Measurements from ENCODE around the gene RNASE9. TPM values are rescaled to one million over a fixed set of nuclear protein-coding genes. Genes with fewer than 3 reads are reported as not detected.

RNASE9 gene
- total and polyA plus RNA-seq, 4 donors = not detected

GRCh38 chr14:20578784-20579502 is 18.1 kb upstream of the RNASE9 start:
- no peaks in the 10 kb centered on the region for H3K4me1 ChIP-seq (ENCODE audit: control insufficient read depth in 4 of 4, insufficient read depth in 4 of 4, low read length in 3 of 4)
- H3K27me3 ChIP-seq (ENCODE audit: control insufficient read depth in 4 of 4, insufficient read depth in 4 of 4, low read length in 3 of 4) = no peaks in the 10 kb centered on the region
- H3K36me3 ChIP-seq (ENCODE audit: control insufficient read depth in 4 of 4, insufficient read depth in 3 of 4, low read depth in 1 of 4, low read length in 3 of 4) = no peaks in the 10 kb centered on the region
- H3K27ac ChIP-seq (ENCODE audit: low read depth in 1 of 2, low read length in 2 of 2) = no peak overlapping the region
- TF ChIP-seq TAF1 (conservative IDR thresholded peaks at IDR 0.05) = no peak
- no peak for TF ChIP-seq SP1 (IDR thresholded peaks at IDR 0.05)
- no peak for TF ChIP-seq ATF3 (IDR thresholded peaks at IDR 0.05)
- no peak for TF ChIP-seq HNF4A (conservative IDR thresholded peaks at IDR 0.05)
- TF ChIP-seq HNF4G (IDR thresholded peaks at IDR 0.05) = no peak
- TF ChIP-seq RXRA (IDR thresholded peaks at IDR 0.05) = no peak
- TF ChIP-seq FOXA2 (IDR thresholded peaks at IDR 0.05) = no peak
- TF ChIP-seq CTCF (IDR thresholded peaks at IDR 0.05; ENCODE audit: low read depth, low read length, missing input control) = no peak
- no peak for TF ChIP-seq EGR1 (IDR thresholded peaks at IDR 0.05; ENCODE audit: low read depth in 2 of 2)
- TF ChIP-seq JUND (IDR thresholded peaks at IDR 0.05) = no peak
- TF ChIP-seq RAD21 (IDR thresholded peaks at IDR 0.05) = no peak
- TF ChIP-seq NR2F2 (IDR thresholded peaks at IDR 0.05) = no peak
- TF ChIP-seq YY1 (IDR thresholded peaks at IDR 0.05) = no peak
- TF ChIP-seq GABPA (IDR thresholded peaks at IDR 0.05 in 1 of 2, conservative IDR thresholded peaks at IDR 0.05 in 1 of 2) = no peak
- TF ChIP-seq FOXA1 (IDR thresholded peaks at IDR 0.05) = no peak
- TF ChIP-seq MAX (IDR thresholded peaks at IDR 0.05) = no peak
- TF ChIP-seq REST (IDR thresholded peaks at IDR 0.05) = no peak
- no peak for TF ChIP-seq ZBTB33 (IDR thresholded peaks at IDR 0.05)
- H3K4me3 ChIP-seq (ENCODE audit: low read depth in 1 of 3, low read length in 3 of 3) = no peak overlapping the region
- no peaks in the 10 kb centered on the region for H3K9me3 ChIP-seq (ENCODE audit: control insufficient read depth in 4 of 4, low read length in 3 of 4)
- no peak overlapping the region for H3K9ac ChIP-seq (ENCODE audit: low read depth in 1 of 2, low read length in 2 of 2)
- no peak for DNase-seq (ENCODE audit: low spot score)
- WGBS = 77% methylated on average over 14 of the region's 14 CpGs
